GM20000 (cell line): Measurements from ENCODE around the gene RASSF4.

Source experiments
- DNase-seq: peaks from one replicate; pipeline ENCODE4 v3.0.0; 2012; ENCODE audit warnings: low spot score
- TF ChIP-seq, protein P1 (sequence below): IDR thresholded peaks from 2 replicates; pipeline ENCODE4 v1.5.1; 2012; ENCODE audit warnings: mild to moderate bottlenecking, control low read depth; ENCODE audit errors: extremely low read depth, missing control alignments

The RASSF4 gene

DNA sequence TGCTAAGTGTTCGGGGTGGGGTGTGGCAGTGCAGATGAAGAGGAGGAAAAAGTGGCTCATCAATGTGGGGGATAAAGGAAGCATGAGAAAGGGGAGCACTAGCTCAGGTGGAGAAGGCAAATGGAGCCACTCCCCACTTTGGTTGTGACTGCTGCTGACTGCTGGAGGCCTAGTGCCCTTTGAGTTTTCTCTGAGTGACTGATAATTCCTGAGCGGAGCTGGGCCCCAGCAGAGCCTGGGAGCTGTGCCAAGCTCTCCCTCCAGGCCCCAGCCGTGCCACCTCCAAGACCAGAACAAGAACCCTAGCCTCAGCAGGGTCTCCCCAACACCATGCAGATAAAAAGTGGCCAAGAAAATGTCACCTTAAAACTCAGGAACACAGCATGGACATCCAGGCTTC lies 9.7 kb upstream of the RASSF4 start:
- TF ChIP-seq, protein P1, sequence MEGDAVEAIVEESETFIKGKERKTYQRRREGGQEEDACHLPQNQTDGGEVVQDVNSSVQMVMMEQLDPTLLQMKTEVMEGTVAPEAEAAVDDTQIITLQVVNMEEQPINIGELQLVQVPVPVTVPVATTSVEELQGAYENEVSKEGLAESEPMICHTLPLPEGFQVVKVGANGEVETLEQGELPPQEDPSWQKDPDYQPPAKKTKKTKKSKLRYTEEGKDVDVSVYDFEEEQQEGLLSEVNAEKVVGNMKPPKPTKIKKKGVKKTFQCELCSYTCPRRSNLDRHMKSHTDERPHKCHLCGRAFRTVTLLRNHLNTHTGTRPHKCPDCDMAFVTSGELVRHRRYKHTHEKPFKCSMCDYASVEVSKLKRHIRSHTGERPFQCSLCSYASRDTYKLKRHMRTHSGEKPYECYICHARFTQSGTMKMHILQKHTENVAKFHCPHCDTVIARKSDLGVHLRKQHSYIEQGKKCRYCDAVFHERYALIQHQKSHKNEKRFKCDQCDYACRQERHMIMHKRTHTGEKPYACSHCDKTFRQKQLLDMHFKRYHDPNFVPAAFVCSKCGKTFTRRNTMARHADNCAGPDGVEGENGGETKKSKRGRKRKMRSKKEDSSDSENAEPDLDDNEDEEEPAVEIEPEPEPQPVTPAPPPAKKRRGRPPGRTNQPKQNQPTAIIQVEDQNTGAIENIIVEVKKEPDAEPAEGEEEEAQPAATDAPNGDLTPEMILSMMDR, result no peak
- no peak for DNase-seq

DNA sequence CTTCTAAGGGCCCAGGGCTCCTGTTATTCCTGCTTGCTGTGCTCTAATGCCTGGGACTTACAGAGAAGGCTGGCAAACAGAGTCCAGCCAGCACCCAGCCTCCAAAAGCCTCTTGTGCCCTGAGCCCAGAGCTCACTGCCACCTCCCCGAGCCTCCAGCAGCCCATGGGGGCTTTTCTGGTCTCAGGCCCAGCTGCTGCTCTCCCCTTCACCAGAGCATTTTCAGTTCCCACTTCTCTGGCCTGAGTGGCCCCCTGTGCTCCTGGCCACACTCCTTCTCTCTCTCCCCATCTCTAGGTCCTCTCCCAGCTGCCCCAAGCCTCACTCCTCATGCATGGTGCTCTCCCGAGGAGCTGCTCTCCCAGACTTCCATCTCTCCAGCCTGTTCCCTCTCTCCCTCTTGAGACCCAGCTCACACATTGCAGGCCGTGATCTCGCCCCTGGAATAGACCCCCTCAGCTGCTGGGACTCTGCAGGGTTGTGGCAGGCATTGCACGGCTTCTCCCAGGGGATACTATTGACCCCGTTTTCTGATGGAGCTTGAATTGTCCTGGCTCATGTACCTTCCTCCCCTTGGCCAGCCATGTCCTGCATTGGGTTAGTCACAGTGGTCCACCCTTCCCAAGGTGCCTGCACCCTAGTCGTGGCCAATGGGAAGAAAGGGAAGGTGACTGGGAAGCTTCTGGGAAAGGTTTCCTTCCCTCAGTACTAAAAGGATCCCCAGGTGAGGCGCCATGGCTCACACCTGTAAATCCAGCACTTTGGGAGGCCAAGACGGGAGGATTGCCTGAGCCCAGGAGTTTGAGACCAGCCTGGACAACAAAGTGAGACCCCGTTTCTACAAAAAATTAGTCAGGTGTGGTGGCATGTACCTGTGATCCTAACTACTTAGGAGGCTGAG lies 9.0 kb upstream of the RASSF4 start:
- no peak for DNase-seq
- TF ChIP-seq, protein P1, result no peak

DNA sequence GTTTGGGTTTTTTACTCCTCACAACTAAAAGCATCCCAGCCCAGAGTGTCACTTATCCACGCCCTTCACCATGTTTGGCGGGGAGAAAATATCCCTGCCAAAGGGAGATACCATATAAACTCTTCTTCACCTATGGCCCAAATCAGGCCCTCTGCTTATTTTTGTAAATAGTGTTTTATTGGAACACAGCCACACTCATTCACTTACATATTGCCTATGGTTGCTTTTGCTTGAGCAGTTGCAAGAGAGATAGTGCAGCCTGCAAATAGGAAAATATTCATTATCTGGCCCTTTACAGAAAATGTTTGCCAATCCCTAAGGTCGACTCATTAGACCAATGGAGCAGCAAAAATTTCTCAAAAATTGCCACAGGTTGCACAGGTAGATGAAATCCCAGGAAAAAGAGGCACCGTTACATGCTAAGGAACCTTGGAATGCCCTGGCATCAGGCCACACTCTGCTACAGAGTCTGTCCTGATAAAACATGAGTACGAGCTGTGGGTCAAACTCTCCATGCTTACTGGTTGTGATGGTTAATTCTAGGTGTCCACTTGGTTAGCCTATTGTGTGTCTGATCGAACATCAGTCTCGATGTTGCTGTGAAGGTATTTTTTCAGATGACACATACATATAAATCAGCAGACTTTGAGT lies 7.9 kb upstream of the RASSF4 start:
- TF ChIP-seq, protein P1, result no peak

DNA sequence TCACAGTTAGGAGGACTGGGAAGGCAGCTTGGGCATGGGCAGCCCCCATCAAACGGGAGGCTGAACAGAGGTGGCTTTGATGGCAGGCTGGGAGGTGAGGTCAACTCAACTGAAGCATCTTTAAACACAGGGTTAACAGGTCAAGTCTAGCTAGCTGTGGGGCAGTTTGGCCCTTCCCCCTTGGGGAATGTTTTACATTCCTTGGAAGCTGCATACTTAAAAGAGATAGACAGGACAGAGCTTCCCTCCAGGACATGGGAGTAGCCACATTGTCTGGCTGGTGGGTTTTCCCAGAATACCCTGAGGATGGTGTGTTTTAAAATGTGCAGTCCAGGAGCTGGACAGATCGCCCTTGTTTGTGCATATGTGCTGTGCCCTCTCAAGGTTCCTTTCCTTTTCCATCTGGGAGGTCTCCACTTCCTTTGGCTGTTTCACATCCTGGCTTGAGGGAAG lies 6.8 kb upstream of the RASSF4 start:
- no peak for DNase-seq
- TF ChIP-seq, protein P1, result no peak

More for the DNA sequence above, 7.9 kb upstream of the RASSF4 start:
- no peak for DNase-seq

DNA sequence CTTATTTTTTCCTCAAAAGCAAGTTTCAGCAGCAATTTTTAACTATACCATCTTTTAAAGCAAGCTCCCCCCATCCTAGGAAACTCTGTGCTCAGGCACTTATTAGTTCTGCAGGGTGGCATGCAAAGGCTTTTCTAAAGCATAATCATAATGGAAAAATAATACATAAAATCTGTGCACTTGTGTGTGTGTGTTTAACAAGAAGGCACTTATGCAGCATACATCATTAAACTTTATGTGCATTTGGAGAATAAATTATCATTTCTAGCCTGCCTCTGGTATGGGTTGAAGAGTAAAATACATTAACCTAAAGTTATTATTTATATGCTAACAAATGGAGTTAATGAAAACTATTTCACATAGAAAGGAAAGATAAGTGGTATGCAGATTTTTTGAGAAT lies 5.6 kb upstream of the RASSF4 start:
- DNase-seq, result no peak
- TF ChIP-seq, protein P1, result no peak

DNA sequence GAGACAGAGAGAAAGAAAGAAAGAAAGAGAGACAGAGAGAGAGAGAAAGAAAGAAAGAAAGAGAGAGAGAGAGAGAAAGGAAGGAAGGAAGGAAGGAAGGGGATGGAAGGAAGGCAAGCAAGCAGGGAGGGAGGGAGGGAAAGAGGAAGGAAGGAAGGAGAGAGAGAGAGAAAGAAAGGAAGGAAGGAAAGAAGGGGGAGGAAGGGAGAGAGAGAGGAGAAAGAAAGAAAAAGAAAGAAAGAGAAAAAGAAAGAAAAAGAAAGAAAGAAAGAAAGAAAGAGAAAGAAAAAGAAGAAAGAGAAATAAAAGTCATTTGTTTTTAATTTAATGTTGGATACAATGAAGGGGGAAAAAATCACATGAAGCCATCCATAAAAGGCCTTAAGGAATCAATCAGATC lies 4.6 kb upstream of the RASSF4 start:
- TF ChIP-seq, protein P1, result no peak
- no peak for DNase-seq

DNA sequence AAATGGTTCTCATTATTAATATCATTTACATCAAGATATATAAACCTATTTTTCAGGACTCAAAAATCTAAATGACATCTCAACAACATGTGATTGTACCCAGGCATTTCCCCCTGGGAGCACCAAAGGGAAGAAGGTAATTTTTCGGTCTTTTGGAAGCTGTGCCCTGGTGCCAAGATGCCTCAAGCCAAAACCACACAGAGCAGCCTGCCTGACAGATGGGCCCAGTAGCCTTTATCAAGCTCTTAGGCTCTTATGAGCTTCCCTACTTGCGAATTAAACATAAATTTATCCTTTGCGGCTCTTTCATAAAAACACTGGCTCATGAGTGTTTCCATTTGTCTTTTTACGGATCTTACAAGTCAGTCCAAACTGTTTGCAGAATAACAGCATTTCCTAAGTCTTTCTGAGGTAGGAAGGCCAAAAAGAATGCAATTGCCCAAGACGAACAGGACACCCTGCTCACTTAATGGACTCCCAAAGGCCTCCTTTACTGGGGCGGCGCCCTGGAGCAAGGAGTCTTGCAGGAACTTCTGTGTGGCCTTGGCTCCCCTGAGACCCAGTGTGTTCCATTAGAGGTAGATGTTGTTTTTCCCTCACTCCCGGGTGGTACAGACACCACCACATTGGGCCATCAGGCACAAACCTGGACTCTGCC lies 4.1 kb upstream of the RASSF4 start:
- no peak for DNase-seq
- TF ChIP-seq, protein P1, result no peak
